Measurements from ENCODE around the gene ITGAL.

GRCh38 chr16:30511509-30511908, 39.0 kb downstream of the ITGAL start:
- TF ChIP-seq POLR2A (IDR thresholded peaks at IDR 0.05; ENCODE audit: low read depth, low read length) (no peak), TAF1 (IDR thresholded peaks at IDR 0.05; ENCODE audit: borderline replicate concordance, low read depth, low read length) (no peak), POLR2AphosphoS5 (IDR thresholded peaks at IDR 0.05; ENCODE audit: low read depth, low read length) (no peak)
